Activated CD8-positive, alpha-beta memory T cell treated with anti-CD3 and anti-CD28 coated beads for 36 hours (primary cell): ENCODE measurements around the gene RPS27. TPM values are rescaled to one million over a fixed set of nuclear protein-coding genes. Genes with fewer than 3 reads are reported as not detected.

Experiments used
- CTCF ChIA-PET: fragments of 350-600 bp; sonication (Branson Sonifier 250); formaldehyde crosslinking; loops from one replicate; lab custom pipeline; 2021; ENCODE audit warnings: antibody characterized with exemption; lab: Charles Lee
- POLR2A ChIA-PET: fragments of 350-600 bp; sonication (Branson Sonifier 250); formaldehyde crosslinking; loops from one replicate; lab custom pipeline; 2021; ENCODE audit warnings: antibody characterized with exemption; lab: Charles Lee
- total RNA-seq, 2 experiments: library from RNA; stranded (reverse); gene quantifications; one replicate each; pipeline ENCODE4 v1.2.3, GENCODE V29; 2021

Gene RPS27
- total RNA-seq, result 1,000 to 10,000 TPM; 1,492 to 1,580 TPM

DNA sequence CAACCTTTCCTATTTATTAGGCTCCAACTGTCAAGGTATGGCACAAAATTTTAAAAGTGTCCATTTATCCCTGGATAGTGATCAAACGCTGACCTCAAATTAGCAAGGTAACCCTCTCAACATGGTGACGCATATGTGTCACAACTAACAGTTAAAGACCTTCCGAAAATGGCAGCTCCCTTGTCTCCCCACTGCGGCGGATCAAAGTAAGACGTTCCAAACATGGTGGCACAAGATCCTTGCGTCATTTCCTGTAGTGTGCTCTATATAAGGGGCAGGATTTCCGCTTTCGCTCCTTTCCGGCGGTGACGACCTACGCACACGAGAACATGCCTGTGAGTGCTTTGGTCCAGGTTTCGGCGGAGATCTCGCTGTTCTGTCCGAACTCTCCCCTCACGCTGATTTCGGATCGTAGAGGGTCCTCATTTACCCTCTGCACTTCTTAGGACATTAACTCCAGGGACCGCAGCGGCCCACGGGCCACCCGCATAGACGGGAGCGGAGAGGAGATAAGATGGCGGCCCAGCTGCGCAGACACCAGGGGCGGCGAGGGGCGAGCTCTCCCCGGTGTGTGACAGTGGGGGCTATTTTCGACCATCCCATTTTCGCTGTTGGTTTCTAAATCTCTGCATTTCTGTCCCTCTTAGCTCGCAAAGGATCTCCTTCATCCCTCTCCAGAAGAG, at the start of gene RPS27:
Gene RPS27 (plus strand): TSS at position 295 of the 683 bp plus-strand sequence. CDS start 35 bp downstream, at position 330.
- CTCF ChIA-PET, result interaction anchor here (0.7 to 2.3 kb wide), 9 partner anchors 13 to 335 kb away, joined by 3 to 9 read pairs (median 3); partner anchors contain the start of genes CREB3L4, DENND4B, JTB and SLC27A3
- POLR2A ChIA-PET, result interaction anchor here (0.5 to 2.3 kb wide), 16 partner anchors 9 to 447 kb away, joined by 3 to 23 read pairs (median 5); partner anchors contain the start of genes CHTOP, CREB3L4, JTB and SLC39A1

DNA sequence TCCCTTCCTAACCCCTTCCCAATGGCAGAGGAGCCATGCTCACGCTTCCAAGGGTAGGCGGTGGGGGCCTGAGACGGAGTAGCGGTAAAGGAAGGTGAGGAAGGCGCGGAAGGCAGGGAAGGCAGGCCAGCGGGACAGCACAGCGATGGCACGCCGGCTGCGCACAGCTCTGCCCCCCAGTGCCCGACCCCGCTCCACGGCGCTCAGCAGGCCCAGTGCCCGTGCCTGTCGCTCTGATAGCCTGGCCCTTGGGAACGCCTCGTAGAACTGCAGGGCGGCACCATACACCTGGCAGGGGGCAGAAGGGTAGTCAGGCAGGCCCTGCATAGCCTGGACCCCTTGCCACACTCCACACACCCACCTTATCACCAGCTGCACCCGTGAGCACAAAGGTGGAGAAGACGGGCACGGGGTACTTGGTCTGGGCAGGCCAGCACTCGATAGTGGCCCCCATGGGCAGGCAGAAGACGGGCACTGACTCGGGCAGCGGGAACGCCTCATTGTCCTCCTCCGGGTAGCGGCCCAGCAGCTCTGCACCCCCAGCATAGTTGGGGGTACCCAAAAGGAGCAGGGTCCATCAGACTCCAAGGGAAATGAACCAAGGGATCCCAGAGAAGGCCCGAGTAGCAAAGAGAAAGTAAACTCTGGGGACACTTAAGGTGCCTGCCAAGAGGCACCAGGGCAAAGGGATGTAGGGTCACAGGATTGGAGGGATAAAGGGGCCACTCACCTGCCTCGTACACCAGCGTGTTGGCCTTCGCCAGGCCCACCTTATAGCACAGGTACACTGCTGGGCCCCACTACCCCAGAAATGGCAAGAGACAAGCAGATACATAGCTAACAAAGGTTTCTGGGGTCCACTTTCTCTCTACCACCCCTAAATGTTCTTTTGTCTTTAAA, 48.5 kb upstream of the RPS27 start:
- POLR2A ChIA-PET, result no interaction called here
- CTCF ChIA-PET, result no interaction called here

- ChIA-PET POLR2A (interaction anchor here (1.1 kb wide), 1 partner anchor 20 kb away, joined by 10 read pairs; the partner anchor contains the start of gene GATAD2B), CTCF (interaction anchor here (0.6 to 4.2 kb wide), 4 partner anchors 22 to 44 kb away, joined by 3 to 29 read pairs (median 16); partner anchors contain the start of genes CREB3L4, GATAD2B and RAB13)
Observed at GRCh38 chr1:153942766-153943549, 47.6 kb upstream of the RPS27 start.

DNA sequence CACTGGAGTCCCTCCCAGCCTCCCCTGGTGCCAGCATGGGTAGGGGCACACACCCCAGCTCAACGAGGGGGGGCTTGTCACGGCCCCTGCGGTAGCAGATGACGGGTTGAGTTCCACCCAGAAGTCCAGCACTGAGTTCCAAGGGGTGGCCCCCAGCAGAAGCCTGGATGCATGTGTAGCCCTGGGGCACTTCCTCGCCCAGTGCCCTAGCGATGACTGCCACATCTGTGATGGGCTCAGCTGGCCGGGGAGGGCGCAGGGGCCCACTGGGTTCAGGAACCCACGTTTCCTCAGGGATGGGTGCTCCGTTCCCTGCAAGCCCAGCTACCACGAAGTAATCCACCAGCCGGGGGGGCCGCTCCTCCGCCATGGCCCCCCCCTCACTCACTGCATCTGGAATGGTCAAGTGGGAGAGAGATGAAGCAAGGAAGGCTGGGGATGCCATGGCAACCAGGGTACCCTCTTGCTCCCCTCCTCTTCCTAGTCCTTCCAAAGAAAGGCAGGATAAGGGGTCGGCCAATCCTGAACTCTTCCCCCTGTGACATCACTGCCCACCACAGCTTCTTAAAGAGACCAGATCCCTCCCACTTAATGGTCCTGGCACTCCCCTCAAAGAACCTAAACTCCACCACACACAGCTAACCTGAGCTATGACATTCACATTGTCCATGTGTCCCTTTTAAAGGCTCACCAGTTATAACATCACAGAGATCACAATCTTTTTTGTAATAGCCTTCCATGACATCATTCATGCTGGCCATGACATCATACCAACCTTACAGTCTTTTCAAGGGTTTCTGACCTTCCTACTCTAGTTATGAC, 46.3 kb upstream of the RPS27 start:
- ChIA-PET CTCF (interaction anchor here (0.6 to 4.2 kb wide), 8 partner anchors 13 to 329 kb away, joined by 3 to 29 read pairs (median 4); partner anchors contain the start of genes CREB3L4, GATAD2B, RAB13 and RPS27), POLR2A (interaction anchor here (0.5 to 3.5 kb wide), 7 partner anchors 13 to 46 kb away, joined by 3 to 32 read pairs (median 5); partner anchors contain the start of genes CREB3L4, CRTC2, GATAD2B and JTB)

GRCh38 chr1:153944827-153945117, 45.8 kb upstream of the RPS27 start:
- ChIA-PET POLR2A (interaction anchor here (1.1 to 3.5 kb wide), 5 partner anchors 13 to 46 kb away, joined by 4 to 32 read pairs (median 5); partner anchors contain the start of genes CREB3L4, CRTC2, GATAD2B and JTB), CTCF (interaction anchor here (0.6 to 4.2 kb wide), 8 partner anchors 13 to 328 kb away, joined by 3 to 29 read pairs (median 4); partner anchors contain the start of genes GATAD2B, RAB13 and RPS27)

DNA sequence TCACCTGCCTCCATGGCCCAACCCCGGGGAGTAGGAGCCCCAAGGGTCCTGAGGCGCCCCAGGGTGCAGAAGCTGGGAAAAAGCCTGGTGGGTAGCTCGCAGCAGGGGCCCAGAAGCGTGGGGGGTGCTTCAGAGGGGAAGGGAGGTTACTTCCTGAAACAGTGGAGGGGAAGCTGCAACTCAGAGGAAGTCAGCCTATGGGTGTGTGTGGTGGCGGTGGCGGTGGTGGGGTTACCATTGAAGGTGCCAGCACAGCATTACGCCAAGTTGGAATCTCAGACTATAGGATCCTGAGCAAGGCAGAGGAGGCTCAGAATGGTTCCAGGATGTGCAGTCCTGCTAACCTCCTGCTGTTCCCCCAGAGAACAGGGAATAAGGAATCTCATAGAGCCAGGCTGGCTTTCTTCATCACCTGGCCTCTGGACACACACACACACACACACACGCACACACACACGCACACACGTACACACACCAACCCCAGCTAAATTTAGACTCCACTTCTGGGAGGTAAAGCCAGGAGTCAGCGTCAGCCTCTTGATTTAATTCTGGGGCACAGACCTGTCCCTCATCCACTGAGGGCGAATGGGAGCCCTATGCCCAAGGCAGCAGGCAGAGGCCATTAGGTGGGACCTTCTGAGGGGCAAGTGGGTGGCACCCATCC, 45.3 kb upstream of the RPS27 start:
- ChIA-PET POLR2A (interaction anchor here (1.1 to 3.5 kb wide), 6 partner anchors 12 to 45 kb away, joined by 4 to 32 read pairs (median 13); partner anchors contain the start of genes CREB3L4, CRTC2, GATAD2B and JTB), CTCF (interaction anchor here (0.6 to 4.2 kb wide), 18 partner anchors 11 to 328 kb away, joined by 3 to 31 read pairs (median 5); partner anchors contain the start of genes CREB3L4, CRTC2, GATAD2B and JTB)

GRCh38 chr1:153945795-153946621, 44.6 kb upstream of the RPS27 start:
- CTCF ChIA-PET, result interaction anchor here (0.6 to 4.2 kb wide), 25 partner anchors 10 to 154 kb away, joined by 3 to 31 read pairs (median 5); partner anchors contain the start of genes CREB3L4, CRTC2, GATAD2B and JTB
- POLR2A ChIA-PET, result interaction anchor here (0.5 to 3.5 kb wide), 14 partner anchors 11 to 306 kb away, joined by 3 to 32 read pairs (median 6); partner anchors contain the start of genes CREB3L4, CRTC2, GATAD2B and JTB

GRCh38 chr1:153946622-153947241, 43.8 kb upstream of the RPS27 start, which contains the start of gene DENND4B:
Gene DENND4B (minus strand): TSS chr1:153946718. CDS start chr1:153944374, 2,344 bp downstream.
- ChIA-PET CTCF (interaction anchor here (0.6 to 4.2 kb wide), 23 partner anchors 9 to 269 kb away, joined by 3 to 31 read pairs (median 5); partner anchors contain the start of genes CREB3L4, CRTC2, GATAD2B and JTB), POLR2A (interaction anchor here (0.5 to 3.5 kb wide), 12 partner anchors 11 to 307 kb away, joined by 3 to 32 read pairs (median 8); partner anchors contain the start of genes CRTC2, GATAD2B, JTB and SLC39A1)

DNA sequence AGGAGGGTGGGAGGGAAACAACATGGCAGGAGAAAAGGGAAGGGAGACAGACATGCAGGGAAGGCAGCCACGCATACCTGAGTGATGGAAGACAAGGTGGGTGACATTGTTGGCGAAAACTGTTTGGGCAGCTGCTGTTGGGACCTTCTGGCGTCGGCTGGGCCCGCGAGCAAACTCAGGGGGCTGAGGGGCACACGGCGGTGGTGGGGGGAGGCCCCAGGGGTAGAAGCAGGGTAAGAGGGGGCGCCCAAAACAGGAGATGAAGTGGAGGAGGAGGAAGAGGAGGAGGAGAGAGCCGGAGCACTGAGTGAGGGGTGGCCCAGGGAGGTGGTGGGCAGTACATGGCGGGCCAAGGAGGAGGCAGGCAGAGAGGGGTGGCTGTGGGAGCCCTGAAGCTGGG, 39.4 kb upstream of the RPS27 start:
- POLR2A ChIA-PET, result no interaction called here
- CTCF ChIA-PET, result interaction anchor here (1.4 kb wide), 1 partner anchor 10 kb away, joined by 3 read pairs; no protein-coding TSS in a partner anchor

DNA sequence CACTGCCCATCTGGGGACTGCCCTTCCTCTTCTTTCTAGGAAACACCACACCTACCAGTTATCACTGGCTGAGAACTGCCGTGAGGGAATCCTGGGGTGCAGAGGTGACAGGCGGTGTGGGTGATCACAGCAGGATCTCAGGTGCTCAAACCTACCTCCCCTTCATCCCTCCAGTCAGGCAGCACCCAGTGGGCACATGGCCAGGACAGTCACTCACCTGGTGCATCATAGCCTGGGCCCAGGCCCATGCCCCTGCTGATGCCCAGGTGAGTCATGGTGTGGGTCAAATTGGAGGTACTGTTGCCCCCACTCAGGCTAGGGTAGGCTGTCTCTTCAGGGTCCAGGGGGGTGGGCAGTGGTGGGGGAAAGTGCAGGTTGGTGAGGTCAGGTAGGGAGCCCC, 38.8 kb upstream of the RPS27 start:
- ChIA-PET POLR2A (no interaction called here), CTCF (interaction anchor here (1.4 kb wide), 1 partner anchor 11 kb away, joined by 3 read pairs; no protein-coding TSS in a partner anchor)

DNA sequence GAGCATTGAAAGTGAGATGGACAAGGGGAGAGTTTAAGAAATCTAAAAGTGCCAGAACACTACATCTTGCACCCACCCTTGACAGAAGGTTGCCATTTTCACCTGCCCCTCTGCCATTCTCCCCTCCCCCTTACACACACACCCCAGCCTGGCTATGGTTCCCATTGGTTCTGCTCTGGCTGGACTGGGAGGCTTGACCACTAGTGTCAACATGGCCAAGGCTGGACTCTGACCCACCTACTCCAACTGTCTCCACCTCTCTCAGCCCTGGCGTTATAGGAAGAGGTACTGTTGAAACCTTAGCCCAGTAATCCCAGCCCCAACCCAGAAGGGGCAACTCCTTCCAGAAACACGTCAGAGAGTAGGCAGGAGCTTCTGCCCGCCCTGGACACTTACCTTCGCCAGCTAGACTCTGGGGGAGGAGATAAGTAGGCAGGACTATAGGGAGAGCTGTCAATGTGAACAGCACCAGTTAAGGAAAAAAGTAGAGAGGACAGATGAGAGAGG, 36.6 kb upstream of the RPS27 start:
- CTCF ChIA-PET, result interaction anchor here (0.6 to 1.6 kb wide), 3 partner anchors 9 to 45 kb away, joined by 3 to 6 read pairs (median 5); partner anchors contain the start of genes CREB3L4 and SLC39A1
- POLR2A ChIA-PET, result no interaction called here

GRCh38 chr1:153954826-153955225, 35.7 kb upstream of the RPS27 start:
- POLR2A ChIA-PET, result no interaction called here

DNA sequence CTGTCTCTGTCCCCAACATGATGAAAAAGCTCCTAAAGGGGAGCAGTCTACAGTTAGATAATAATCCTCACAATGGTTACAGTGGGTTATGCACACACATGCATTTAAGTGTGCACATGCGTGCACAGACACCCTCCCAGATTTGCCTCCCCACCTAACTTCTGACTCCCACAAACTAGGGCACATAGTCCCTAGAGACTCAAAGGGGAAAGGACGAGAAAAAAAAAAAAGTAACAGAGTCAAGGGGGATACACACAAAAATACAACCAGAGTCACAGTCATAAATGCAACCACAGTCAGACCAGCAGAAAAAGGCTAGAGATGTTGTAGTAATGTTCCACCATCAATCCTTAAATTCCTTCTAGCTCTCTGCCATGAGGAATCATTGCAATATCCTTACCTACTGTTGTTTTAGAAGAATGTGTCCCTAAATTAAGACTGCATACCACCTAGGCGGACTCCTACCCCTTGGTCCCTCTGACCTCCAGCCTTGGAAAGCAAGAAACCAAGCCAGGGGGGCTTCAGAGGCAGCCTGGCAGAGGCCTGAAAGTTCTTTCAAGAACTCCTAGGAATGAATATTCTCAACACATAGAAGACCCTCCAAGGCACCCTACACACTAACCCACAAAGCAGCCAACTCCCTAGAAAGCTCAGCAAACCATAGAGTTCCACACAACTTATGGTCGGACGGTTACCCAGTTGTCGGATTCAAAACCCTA, 33.4 kb upstream of the RPS27 start:
- CTCF ChIA-PET, result interaction anchor here (0.6 to 2.4 kb wide), 7 partner anchors 9 to 297 kb away, joined by 3 to 12 read pairs (median 6); partner anchors contain the start of genes CREB3L4 and DENND4B

More at GRCh38 chr1:153954826-153955225, 35.7 kb upstream of the RPS27 start:
- CTCF ChIA-PET, result interaction anchor here (0.6 to 2.4 kb wide), 3 partner anchors 8 to 50 kb away, joined by 3 to 12 read pairs (median 5); partner anchors contain the start of genes DENND4B and SLC39A1

More for the DNA sequence above, 33.4 kb upstream of the RPS27 start:
- POLR2A ChIA-PET, result interaction anchor here (0.8 to 3.6 kb wide), 5 partner anchors 9 to 33 kb away, joined by 5 to 22 read pairs (median 5); partner anchors contain the start of genes DENND4B and JTB
